Smooth muscle cell of the brain vasculature (primary cell): ENCODE measurements around the gene RAB3GAP2.
"Not testable (repeated sequence)": the region's sequence is repeated elsewhere in the genome, so short reads cannot be mapped to it uniquely, and the experiment has no call there.

Experiments
- DNase-seq: peaks from one replicate; pipeline ENCODE4 v3.0.0-alpha.2; 2012; ENCODE audit warnings: low read depth, low spot score

The RAB3GAP2 gene

GRCh38 chr1:220144051-220144450 is 128.2 kb downstream of the RAB3GAP2 start:
- DNase-seq, result no peak

GRCh38 chr1:220139966-220140365 is 132.3 kb downstream of the RAB3GAP2 start:
- no peak for DNase-seq

GRCh38 chr1:220137019-220137786 is 135.1 kb downstream of the RAB3GAP2 start:
- DNase-seq, result no peak

GRCh38 chr1:220135755-220136154 is 136.5 kb downstream of the RAB3GAP2 start:
- DNase-seq, result no peak

GRCh38 chr1:220129479-220130210 is 142.6 kb downstream of the RAB3GAP2 start:
- no peak for DNase-seq

GRCh38 chr1:220127076-220127475 is 145.2 kb downstream of the RAB3GAP2 start:
- DNase-seq, result no peak

GRCh38 chr1:220124542-220124941 is 147.7 kb downstream of the RAB3GAP2 start:
- DNase-seq, result no peak

GRCh38 chr1:220123889-220124288 is 148.4 kb downstream of the RAB3GAP2 start:
- no peak for DNase-seq

- no peak for DNase-seq
These were observed 149.2 kb downstream of the RAB3GAP2 start for GRCh38 chr1:220123066-220123465.

GRCh38 chr1:220121791-220122530 is 150.3 kb downstream of the RAB3GAP2 start:
- no peak for DNase-seq

- DNase-seq, result no peak
These were observed 153.2 kb downstream of the RAB3GAP2 start for GRCh38 chr1:220119043-220119512.

- DNase-seq, result no peak
These were observed 159.0 kb downstream of the RAB3GAP2 start for GRCh38 chr1:220113136-220113695.

GRCh38 chr1:220112600-220112999 is 159.7 kb downstream of the RAB3GAP2 start:
- DNase-seq, result not testable (repeated sequence)

- not testable (repeated sequence) for DNase-seq
These were observed 161.8 kb downstream of the RAB3GAP2 start for GRCh38 chr1:220110473-220110872.

- no peak for DNase-seq
These were observed 172.4 kb downstream of the RAB3GAP2 start for GRCh38 chr1:220099826-220100225.
